ENCODE data around the gene SAMD4A. TPM values are rescaled to one million over a fixed set of nuclear protein-coding genes. Genes with fewer than 3 reads are reported as not detected.
"Not testable (repeated sequence)": the region's sequence is repeated elsewhere in the genome, so short reads cannot be mapped to it uniquely, and the experiment has no call there.

SAMD4A gene
- total RNA-seq, 1 experiment from 2014 or later, result 2.9 TPM

GRCh38 chr14:54725998-54726397, 159.1 kb downstream of the SAMD4A start:
- in situ Hi-C loops (cut with HindIII; ENCODE audit: low pct_unique_long_range_greater_than_20kb, low sequenced_read_pairs), result no loop called here
- DNase-seq (ENCODE audit: low read depth), result no peak

DNA sequence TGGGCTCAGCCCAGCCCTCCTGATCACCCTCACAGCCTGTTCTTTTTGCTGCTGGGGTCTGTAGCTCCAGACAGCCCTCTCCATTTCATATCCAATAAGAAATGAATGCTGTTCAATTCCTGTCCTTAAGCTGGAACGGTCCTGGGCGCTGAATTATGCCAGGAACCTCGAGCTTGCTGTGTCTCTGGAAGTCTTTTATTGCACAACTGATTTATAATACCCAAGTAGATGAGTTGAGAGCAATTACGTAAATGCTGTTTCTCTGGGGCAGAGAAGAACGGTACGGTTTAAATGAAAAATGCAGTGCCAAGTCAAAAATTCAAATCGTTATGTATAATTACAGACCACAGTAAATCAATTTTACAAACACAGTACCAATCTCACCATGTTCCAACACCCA, 161.0 kb downstream of the SAMD4A start:
- in situ Hi-C loops (cut with HindIII; ENCODE audit: low pct_unique_long_range_greater_than_20kb, low sequenced_read_pairs), result no loop called here
- DNase-seq (ENCODE audit: low read depth), result no peak

DNA sequence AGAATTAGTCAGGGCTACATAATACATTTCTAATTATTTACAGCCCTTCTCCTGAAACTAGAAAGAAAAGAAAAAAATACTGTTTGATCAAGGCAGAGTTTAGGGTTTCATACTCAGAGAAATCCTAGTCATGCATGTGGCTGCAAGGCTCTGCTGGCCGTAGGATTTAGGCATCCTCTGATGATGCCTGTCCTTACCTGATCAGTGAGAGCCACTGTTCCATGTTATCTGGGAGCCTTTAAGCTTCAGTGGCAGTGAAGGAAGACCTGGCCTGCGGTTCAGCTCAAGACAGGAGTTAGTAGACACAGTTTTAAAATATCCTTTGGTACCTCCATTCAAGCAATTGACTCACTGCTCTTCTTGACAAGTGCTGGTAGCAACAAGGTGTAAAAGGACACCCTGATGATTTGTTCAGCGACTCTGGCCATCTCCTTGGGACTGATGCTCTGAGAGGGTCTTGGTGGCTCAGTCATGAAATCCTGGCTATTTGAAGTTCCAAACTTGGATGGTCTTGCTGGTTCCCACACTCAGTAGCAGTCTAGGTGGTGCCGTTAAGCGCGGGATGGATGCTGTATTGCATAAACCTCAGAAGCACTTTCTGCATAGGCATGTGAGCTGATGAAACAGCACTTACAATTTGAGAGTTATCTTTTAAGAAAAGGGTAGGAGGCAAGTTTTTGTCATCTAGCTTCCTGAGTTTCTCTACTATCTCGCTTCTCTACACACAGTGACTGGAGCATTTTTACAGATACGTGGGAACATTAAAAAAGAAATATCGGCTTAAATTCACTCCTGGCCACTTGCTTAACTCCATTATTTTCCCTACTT, 162.0 kb downstream of the SAMD4A start:
- no peak for DNase-seq (ENCODE audit: low read depth)
- in situ Hi-C loops (cut with HindIII; ENCODE audit: low pct_unique_long_range_greater_than_20kb, low sequenced_read_pairs), result no loop called here

DNA sequence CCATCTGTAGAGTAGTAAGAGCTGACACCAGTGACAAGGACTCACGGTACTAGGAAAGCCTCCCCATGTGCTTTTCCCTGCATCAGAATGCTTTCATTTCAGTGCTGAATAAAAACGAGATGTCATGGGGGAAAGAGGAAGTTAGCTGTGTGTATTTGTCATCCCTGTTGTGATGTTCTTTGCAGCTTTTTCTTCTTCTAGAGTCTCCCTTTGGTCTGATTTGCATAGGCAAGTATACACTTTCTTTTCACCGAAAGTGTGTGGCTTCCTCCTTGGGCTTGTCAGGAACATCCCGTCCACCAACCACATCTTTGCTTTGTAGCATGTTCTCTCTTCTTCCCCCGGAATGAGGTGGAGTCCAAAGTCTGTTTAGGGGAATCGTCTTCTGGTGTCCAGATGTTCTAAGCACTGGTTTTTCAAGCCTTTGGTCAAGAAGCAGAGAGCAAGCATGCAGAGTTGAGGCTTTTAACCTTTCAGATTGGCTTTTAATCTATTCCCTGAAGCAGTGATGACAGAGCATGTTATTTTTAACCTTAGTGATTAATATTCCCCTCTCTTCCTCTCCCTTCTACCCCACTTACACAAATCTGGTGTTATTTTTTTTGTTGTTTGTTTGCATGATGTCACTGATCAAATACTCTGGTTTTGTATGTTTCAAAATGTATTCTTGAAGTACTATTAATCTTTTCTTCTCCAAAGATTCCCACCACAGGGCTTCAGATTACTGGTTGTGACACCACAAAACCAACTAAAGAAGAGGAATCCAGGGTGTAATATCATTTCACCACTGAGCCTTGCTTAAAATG, 163.4 kb downstream of the SAMD4A start:
- no peak for DNase-seq (ENCODE audit: low read depth)
- in situ Hi-C loops (cut with HindIII; ENCODE audit: low pct_unique_long_range_greater_than_20kb, low sequenced_read_pairs), result no loop called here

DNA sequence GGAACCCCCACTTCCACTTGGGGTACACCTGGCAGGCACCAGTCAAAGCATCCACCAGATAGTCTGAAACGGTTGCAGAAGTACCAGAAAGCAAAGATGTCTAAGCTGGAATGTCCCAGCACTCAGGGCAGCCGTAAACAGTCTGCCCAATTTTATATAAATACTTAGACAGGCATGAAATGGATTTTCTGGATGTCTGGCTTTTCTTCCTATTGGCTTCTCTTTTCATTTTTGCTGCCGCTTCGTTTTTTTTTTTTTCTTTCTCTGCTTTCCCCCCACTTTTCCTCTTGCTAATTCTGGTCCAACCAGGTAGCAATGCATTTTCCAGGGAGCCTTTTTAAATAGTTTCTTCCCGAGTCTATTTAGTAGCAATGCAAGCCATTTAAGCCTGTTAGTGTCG, 168.0 kb downstream of the SAMD4A start:
- in situ Hi-C loops (cut with HindIII; ENCODE audit: low pct_unique_long_range_greater_than_20kb, low sequenced_read_pairs), result no loop called here
- no peak for DNase-seq (ENCODE audit: low read depth)

DNA sequence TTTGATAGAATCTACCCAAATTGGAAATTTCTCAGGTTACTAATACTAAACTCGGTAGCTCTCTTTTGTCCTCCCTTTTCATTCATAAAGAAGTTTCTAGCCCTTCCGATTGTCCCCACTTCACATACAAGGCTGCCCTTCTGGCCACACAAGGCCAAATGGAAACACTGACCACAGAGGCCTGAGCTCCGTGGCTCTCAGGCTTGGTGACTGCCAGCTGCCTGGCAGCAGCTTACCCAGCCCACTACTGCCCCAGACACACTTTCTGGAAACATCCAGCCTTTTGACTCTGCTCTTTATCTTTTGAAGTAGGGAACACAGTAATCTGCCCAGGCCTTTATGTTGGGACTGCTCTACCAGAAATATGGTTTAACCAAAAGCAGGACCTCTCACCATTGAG, 168.5 kb downstream of the SAMD4A start:
- DNase-seq (ENCODE audit: low read depth), result no peak
- in situ Hi-C loops (cut with HindIII; ENCODE audit: low pct_unique_long_range_greater_than_20kb, low sequenced_read_pairs), result no loop called here

DNA sequence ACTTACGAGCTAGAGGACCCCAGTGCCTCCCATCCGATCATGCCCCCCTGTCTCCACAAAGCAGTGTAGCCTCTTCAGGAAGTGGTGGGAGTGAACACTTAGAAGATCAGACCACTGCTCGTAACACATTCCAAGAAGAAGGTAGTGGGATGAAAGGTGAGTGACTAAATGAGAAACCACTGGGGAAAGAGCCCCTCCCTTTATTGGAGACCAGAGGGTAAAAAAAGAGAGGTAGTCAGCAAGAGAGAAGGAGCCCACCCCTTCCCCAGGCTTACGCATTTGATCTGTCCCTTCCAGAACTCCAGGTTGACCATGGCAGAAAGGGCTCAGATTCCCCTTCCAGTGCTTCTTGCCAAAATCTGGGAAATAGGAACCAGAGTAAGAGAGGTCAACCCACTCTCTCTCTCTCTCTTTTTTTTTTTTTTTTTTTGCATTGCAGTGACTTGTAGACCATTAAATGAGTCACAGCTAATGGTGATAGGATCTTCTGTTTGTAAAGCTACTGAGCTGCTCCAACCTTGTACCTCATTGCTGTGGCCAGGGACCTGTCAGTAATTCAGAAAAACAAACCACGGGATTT, 170.3 kb downstream of the SAMD4A start:
- in situ Hi-C loops (cut with HindIII; ENCODE audit: low pct_unique_long_range_greater_than_20kb, low sequenced_read_pairs), result no loop called here
- DNase-seq (ENCODE audit: low read depth), result peak; percentile 65

DNA sequence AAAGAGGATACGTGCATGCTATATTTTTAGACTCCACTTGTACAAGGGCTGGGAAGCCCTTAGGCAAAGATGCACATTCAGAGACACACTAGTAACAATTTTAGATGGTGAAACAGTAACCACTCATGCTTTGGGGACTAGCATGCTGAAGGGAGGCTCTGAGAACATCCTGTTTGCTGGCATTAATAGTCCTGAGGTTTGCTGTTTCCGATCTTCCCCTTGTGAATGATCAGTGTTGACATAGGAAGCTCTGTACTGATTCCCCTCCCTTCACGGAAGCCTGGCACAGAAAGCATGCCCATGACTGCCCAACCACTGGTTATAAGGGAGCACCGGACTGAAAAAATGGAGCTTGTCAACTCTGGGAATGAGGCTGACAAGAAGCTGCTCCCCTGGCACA, 171.1 kb downstream of the SAMD4A start:
- in situ Hi-C loops (cut with HindIII; ENCODE audit: low pct_unique_long_range_greater_than_20kb, low sequenced_read_pairs), result no loop called here
- no peak for DNase-seq (ENCODE audit: low read depth)

GRCh38 chr14:54739514-54739913, 172.6 kb downstream of the SAMD4A start:
- in situ Hi-C loops (cut with HindIII; ENCODE audit: low pct_unique_long_range_greater_than_20kb, low sequenced_read_pairs), result no loop called here
- no peak for DNase-seq (ENCODE audit: low read depth)

- in situ Hi-C loops (cut with HindIII; ENCODE audit: low pct_unique_long_range_greater_than_20kb, low sequenced_read_pairs), result no loop called here
- no peak for DNase-seq (ENCODE audit: low read depth)
Observed at GRCh38 chr14:54742492-54743350, 175.8 kb downstream of the SAMD4A start.

GRCh38 chr14:54743382-54743781, 176.5 kb downstream of the SAMD4A start:
- DNase-seq (ENCODE audit: low read depth), result no peak
- in situ Hi-C loops (cut with HindIII; ENCODE audit: low pct_unique_long_range_greater_than_20kb, low sequenced_read_pairs), result no loop called here

- in situ Hi-C loops (cut with HindIII; ENCODE audit: low pct_unique_long_range_greater_than_20kb, low sequenced_read_pairs), result no loop called here
- no peak for DNase-seq (ENCODE audit: low read depth)
Observed at GRCh38 chr14:54746019-54746418, 179.1 kb downstream of the SAMD4A start.

GRCh38 chr14:54747616-54748015, 180.7 kb downstream of the SAMD4A start:
- in situ Hi-C loops (cut with HindIII; ENCODE audit: low pct_unique_long_range_greater_than_20kb, low sequenced_read_pairs), result no loop called here
- no peak for DNase-seq (ENCODE audit: low read depth)

- no peak for DNase-seq (ENCODE audit: low read depth)
- in situ Hi-C loops (cut with HindIII; ENCODE audit: low pct_unique_long_range_greater_than_20kb, low sequenced_read_pairs), result no loop called here
Observed at GRCh38 chr14:54749180-54749579, 182.3 kb downstream of the SAMD4A start.

DNA sequence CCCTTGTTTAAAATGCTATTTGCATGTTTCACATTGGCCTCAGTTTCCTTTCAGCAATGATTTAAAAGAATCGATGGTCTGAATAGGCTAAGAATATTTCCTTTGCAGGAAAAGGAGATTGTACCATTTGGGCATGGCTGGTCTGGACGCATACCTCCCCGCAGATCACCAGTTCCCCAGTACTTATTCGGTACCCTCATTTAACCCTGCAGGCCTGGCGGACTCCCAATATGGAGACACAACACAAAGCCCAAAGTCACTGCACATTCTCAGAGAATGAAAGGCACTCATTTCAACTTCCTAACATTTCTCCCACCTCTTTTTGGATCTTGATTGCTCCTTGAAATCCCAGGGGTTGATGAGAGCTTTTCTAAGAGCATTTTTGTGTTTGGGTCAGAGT, 182.8 kb downstream of the SAMD4A start:
- in situ Hi-C loops (cut with HindIII; ENCODE audit: low pct_unique_long_range_greater_than_20kb, low sequenced_read_pairs), result no loop called here
- DNase-seq (ENCODE audit: low read depth), result no peak

DNA sequence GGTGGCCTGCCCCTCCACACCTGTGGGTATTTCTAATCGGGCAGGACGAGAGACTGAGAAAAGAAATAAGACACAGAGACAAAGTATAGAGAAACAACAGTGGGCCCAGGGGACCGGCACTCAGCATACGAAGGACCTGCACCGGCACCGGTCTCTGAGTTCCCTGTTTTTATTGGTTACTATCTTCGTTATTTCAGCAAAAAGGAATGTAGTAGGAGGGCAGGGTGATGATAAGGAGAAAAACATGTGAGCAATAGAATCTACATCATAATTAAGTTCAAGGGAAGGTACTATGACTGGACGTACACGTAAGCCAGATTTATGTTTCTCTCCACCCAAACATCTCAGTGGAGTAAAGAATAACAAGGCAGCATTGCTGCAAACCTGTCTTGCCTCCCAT, 185.7 kb downstream of the SAMD4A start:
- in situ Hi-C loops (cut with HindIII; ENCODE audit: low pct_unique_long_range_greater_than_20kb, low sequenced_read_pairs); DNase-seq (ENCODE audit: low read depth): not testable (repeated sequence)

DNA sequence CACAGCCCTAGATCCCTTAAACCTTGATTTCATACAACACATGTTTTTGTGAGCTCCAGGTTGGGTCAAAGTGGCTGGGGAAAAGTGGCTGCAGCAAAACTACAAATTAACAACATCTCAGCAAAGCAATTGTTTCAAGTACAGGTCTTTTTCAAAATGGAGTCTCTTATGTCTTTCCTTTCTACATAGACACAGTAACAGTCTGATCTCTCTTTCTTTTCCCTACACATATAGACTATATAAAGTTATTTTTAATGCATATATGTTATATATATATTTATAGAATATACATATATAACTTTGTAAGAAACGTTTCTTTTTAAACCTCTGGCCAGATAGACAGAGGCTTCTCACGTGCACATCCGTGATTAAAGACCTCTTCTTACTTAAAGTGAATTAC, 186.5 kb downstream of the SAMD4A start:
- DNase-seq (ENCODE audit: low read depth); in situ Hi-C loops (cut with HindIII; ENCODE audit: low pct_unique_long_range_greater_than_20kb, low sequenced_read_pairs): not testable (repeated sequence)

DNA sequence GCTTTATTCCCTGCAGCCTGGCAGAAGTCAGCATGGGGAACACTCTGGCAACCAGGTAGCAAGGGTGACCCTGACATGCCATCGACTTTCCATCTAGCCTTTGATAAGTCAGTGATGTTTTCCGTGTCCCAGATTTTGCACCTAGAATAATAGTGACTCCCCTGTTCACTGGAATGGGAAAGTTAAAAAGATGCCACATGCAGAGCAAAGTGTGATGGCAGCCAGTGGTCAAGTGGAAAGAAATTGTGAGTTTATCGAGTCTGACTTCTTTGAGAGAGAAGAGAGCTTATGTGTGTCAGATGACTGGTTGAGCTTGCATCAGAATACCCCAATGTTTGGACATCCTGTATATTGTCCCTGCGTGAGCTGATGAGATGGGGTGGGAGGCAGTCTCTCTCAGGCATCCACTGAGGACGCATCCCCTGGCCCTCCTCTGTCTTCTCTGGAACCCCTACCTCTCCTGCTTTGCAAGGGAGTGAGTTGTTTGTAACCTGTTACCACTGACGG, 187.2 kb downstream of the SAMD4A start:
- in situ Hi-C loops (cut with HindIII; ENCODE audit: low pct_unique_long_range_greater_than_20kb, low sequenced_read_pairs), result no loop called here
- no peak for DNase-seq (ENCODE audit: low read depth)
